HEK293 (cell line): Measurements from ENCODE around the gene GCLM.

Source experiments
- CTCF ChIA-PET: fragments of 350-600 bp; formaldehyde crosslinking; extraction: SDS; loops from one replicate; lab custom pipeline; 2021; ENCODE audit warnings: antibody characterized with exemption; lab: Yijun Ruan, JAX
- POLR2A ChIA-PET: fragments of 300-600 bp; formaldehyde crosslinking; extraction: SDS; loops from one replicate; lab custom pipeline; 2020; ENCODE audit warnings: antibody characterized with exemption, inconsistent platforms; lab: Yijun Ruan, JAX
- H3K27ac ChIP-seq: fragments of 200-500 bp; sonication (Bioruptor generic); 2 replicates; pipeline ENCODE4 v1.5.1; 2014; ENCODE audit warnings: low read depth, low read length, control low read depth, inconsistent platforms; ENCODE audit errors: extremely low read depth
- H3K36me3 ChIP-seq, 2 experiments: fragments of 200-500 bp in 1 of 2; sonication (Bioruptor generic) in 1 of 2; 1 replicate in 1 of 2; 2 replicates in 1 of 2; pipeline ENCODE4 v1.5.1; 2014 to 2017; ENCODE audit warnings: inconsistent platforms in 2 of 2, low read length in 2 of 2; ENCODE audit not compliant: control insufficient read depth in 2 of 2, insufficient read depth in 1 of 2
- H3K4me1 ChIP-seq: fragments of 200-500 bp; sonication (Bioruptor generic); 2 replicates; pipeline ENCODE4 v1.5.1; 2014; ENCODE audit warnings: mild to moderate bottlenecking, low read length, inconsistent platforms; ENCODE audit not compliant: control insufficient read depth, insufficient read depth
- H3K4me3 ChIP-seq: 2 replicates; pipeline ENCODE4 v1.5.1; 2011; ENCODE audit warnings: low read depth, mild to moderate bottlenecking, control low read depth, low read length, moderate library complexity
- H3K9me3 ChIP-seq: fragments of 200-500 bp; sonication (Bioruptor generic); 2 replicates; pipeline ENCODE4 v1.5.1; 2014; ENCODE audit warnings: low read depth, low read length, inconsistent platforms; ENCODE audit not compliant: control insufficient read depth, insufficient read depth
- GLIS2 ChIP-seq: fragments of 450-650 bp; formaldehyde crosslinking; IDR thresholded peaks from 2 replicates; pipeline ENCODE4 v1.5.1; 2016; ENCODE audit warnings: missing biosample characterization, missing genetic modification characterization
- MYNN ChIP-seq: fragments of 450-650 bp; formaldehyde crosslinking; IDR thresholded peaks from 2 replicates; pipeline ENCODE4 v1.5.1; 2016; ENCODE audit warnings: missing biosample characterization, missing genetic modification characterization, borderline replicate concordance
- MZF1 ChIP-seq: fragments of 450-650 bp; formaldehyde crosslinking; IDR thresholded peaks from 2 replicates; pipeline ENCODE4 v1.5.1; 2017; ENCODE audit warnings: missing biosample characterization, missing genetic modification characterization, borderline replicate concordance
- SCRT1 ChIP-seq: fragments of 450-650 bp; formaldehyde crosslinking; IDR thresholded peaks from 2 replicates; pipeline ENCODE4 v1.5.1; 2016; ENCODE audit warnings: missing biosample characterization, missing genetic modification characterization, borderline replicate concordance
- TRIM28 ChIP-seq: IDR thresholded peaks from 2 replicates; pipeline ENCODE4 v1.6.1; 2011; ENCODE audit warnings: low read length, control low read depth, borderline replicate concordance
- WT1 ChIP-seq: fragments of 450-650 bp; formaldehyde crosslinking; IDR thresholded peaks from 2 replicates; pipeline ENCODE4 v1.5.1; 2016; ENCODE audit warnings: missing biosample characterization, missing genetic modification characterization
- ZBTB20 ChIP-seq: fragments of 450-650 bp; formaldehyde crosslinking; IDR thresholded peaks from 2 replicates; pipeline ENCODE4 v1.5.1; 2016; ENCODE audit warnings: missing biosample characterization, missing genetic modification characterization
- ZNF121 ChIP-seq: fragments of 450-650 bp; formaldehyde crosslinking; IDR thresholded peaks from 2 replicates; pipeline ENCODE4 v1.5.1; 2016; ENCODE audit warnings: missing biosample characterization, missing genetic modification characterization
- ZNF175 ChIP-seq: fragments of 450-650 bp; formaldehyde crosslinking; IDR thresholded peaks from 2 replicates; pipeline ENCODE4 v1.5.1; 2016; ENCODE audit warnings: missing biosample characterization, missing genetic modification characterization
- ZNF202 ChIP-seq: fragments of 450-650 bp; formaldehyde crosslinking; IDR thresholded peaks from 2 replicates; pipeline ENCODE4 v1.5.1; 2016; ENCODE audit warnings: missing biosample characterization, missing genetic modification characterization, borderline replicate concordance
- ZNF311 ChIP-seq: fragments of 450-650 bp; formaldehyde crosslinking; IDR thresholded peaks from 2 replicates; pipeline ENCODE4 v1.5.1; 2017; ENCODE audit warnings: missing biosample characterization, missing genetic modification characterization, borderline replicate concordance
- ZNF335 ChIP-seq: fragments of 450-650 bp; formaldehyde crosslinking; conservative IDR thresholded peaks from 2 replicates; pipeline ENCODE4 v1.5.1; 2016; ENCODE audit warnings: missing biosample characterization, missing genetic modification characterization
- ZNF366 ChIP-seq: fragments of 450-650 bp; formaldehyde crosslinking; conservative IDR thresholded peaks from 2 replicates; pipeline ENCODE4 v1.5.1; 2016; ENCODE audit warnings: missing biosample characterization, missing genetic modification characterization
- ZNF404 ChIP-seq: fragments of 450-650 bp; formaldehyde crosslinking; IDR thresholded peaks from 2 replicates; pipeline ENCODE4 v1.5.1; 2017; ENCODE audit warnings: missing biosample characterization, missing genetic modification characterization
- ZNF488 ChIP-seq: fragments of 450-650 bp; formaldehyde crosslinking; IDR thresholded peaks from 2 replicates; pipeline ENCODE4 v1.5.1; 2016; ENCODE audit warnings: missing biosample characterization, missing genetic modification characterization
- ZNF544 ChIP-seq: fragments of 450-650 bp; formaldehyde crosslinking; IDR thresholded peaks from 2 replicates; pipeline ENCODE4 v1.5.0; 2017; ENCODE audit warnings: missing biosample characterization, missing genetic modification characterization
- ZNF558 ChIP-seq: fragments of 450-650 bp; formaldehyde crosslinking; IDR thresholded peaks from 2 replicates; pipeline ENCODE4 v1.5.1; 2016; ENCODE audit warnings: missing biosample characterization, missing genetic modification characterization
- ZNF621 ChIP-seq: fragments of 450-650 bp; formaldehyde crosslinking; IDR thresholded peaks from 2 replicates; pipeline ENCODE4 v1.5.1; 2017; ENCODE audit warnings: missing biosample characterization, missing genetic modification characterization
- ZNF626 ChIP-seq: fragments of 450-650 bp; sonication (Bioruptor Pico); formaldehyde crosslinking; IDR thresholded peaks from 2 replicates; pipeline ENCODE4 v1.5.1; 2018; ENCODE audit warnings: missing biosample characterization, missing genetic modification characterization, inconsistent platforms
- ZNF629 ChIP-seq: fragments of 450-650 bp; formaldehyde crosslinking; IDR thresholded peaks from 2 replicates; pipeline ENCODE4 v1.5.1; 2017; ENCODE audit warnings: missing biosample characterization, missing genetic modification characterization
- ZNF664 ChIP-seq: fragments of 450-650 bp; formaldehyde crosslinking; IDR thresholded peaks from 2 replicates; pipeline ENCODE4 v1.5.1; 2016; ENCODE audit warnings: missing biosample characterization, missing genetic modification characterization
- ZNF777 ChIP-seq: fragments of 450-650 bp; formaldehyde crosslinking; IDR thresholded peaks from 2 replicates; pipeline ENCODE4 v1.5.1; 2017; ENCODE audit warnings: missing biosample characterization, missing genetic modification characterization, borderline replicate concordance
- ZNF837 ChIP-seq: fragments of 450-650 bp; formaldehyde crosslinking; IDR thresholded peaks from 2 replicates; pipeline ENCODE4 v1.5.1; 2016; ENCODE audit warnings: missing biosample characterization, missing genetic modification characterization
- ZSCAN4 ChIP-seq: fragments of 450-650 bp; formaldehyde crosslinking; IDR thresholded peaks from 2 replicates; pipeline ENCODE4 v1.5.1; 2017; ENCODE audit warnings: missing biosample characterization, missing genetic modification characterization
- ZXDB ChIP-seq: fragments of 450-650 bp; formaldehyde crosslinking; IDR thresholded peaks from 2 replicates; pipeline ENCODE4 v1.5.1; 2016; ENCODE audit warnings: missing biosample characterization, missing genetic modification characterization
- TF ChIP-seq, protein P1 (sequence below): fragments of 450-650 bp; formaldehyde crosslinking; IDR thresholded peaks from 2 replicates; pipeline ENCODE4 v1.5.1; 2016; ENCODE audit warnings: missing biosample characterization, missing genetic modification characterization
- TF ChIP-seq, protein P2 (sequence below): fragments of 450-650 bp; formaldehyde crosslinking; IDR thresholded peaks from 2 replicates; pipeline ENCODE4 v1.5.1; 2016; ENCODE audit warnings: missing biosample characterization, missing genetic modification characterization

Gene GCLM

GRCh38 chr1:93880731-93881130 lies 28.5 kb downstream of the GCLM start (continued):
- TF ChIP-seq, protein P1, sequence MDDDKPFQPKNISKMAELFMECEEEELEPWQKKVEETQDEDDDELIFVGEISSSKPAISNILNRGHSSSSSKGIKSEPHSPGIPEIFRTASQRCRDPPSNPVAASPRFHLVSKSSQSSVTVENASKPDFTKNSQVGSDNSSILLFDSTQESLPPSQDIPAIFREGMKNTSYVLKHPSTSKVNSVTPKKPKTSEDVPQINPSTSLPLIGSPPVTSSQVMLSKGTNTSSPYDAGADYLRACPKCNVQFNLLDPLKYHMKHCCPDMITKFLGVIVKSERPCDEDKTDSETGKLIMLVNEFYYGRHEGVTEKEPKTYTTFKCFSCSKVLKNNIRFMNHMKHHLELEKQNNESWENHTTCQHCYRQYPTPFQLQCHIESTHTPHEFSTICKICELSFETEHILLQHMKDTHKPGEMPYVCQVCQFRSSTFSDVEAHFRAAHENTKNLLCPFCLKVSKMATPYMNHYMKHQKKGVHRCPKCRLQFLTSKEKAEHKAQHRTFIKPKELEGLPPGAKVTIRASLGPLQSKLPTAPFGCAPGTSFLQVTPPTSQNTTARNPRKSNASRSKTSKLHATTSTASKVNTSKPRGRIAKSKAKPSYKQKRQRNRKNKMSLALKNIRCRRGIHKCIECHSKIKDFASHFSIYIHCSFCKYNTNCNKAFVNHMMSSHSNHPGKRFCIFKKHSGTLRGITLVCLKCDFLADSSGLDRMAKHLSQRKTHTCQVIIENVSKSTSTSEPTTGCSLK (tag by site-specific recombination), result no peak
- TF ChIP-seq, protein P2, sequence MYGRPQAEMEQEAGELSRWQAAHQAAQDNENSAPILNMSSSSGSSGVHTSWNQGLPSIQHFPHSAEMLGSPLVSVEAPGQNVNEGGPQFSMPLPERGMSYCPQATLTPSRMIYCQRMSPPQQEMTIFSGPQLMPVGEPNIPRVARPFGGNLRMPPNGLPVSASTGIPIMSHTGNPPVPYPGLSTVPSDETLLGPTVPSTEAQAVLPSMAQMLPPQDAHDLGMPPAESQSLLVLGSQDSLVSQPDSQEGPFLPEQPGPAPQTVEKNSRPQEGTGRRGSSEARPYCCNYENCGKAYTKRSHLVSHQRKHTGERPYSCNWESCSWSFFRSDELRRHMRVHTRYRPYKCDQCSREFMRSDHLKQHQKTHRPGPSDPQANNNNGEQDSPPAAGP (tag by site-specific recombination), result no peak
- no peak for TF ChIP-seq ZNF311 (tag by site-specific recombination)
- TF ChIP-seq ZNF404 (tag by site-specific recombination), result no peak
- TF ChIP-seq ZNF777 (tag by site-specific recombination), result no peak
- no peak for TF ChIP-seq ZNF837 (tag by site-specific recombination)
- 0 out of 2 replicates have a peak, but pooled peaks have one; percentile 10 for TF ChIP-seq ZNF366 (tag by site-specific recombination)
- TF ChIP-seq MZF1 (tag by site-specific recombination), result no peak
- no peak for TF ChIP-seq MYNN (tag by site-specific recombination)
- no peak for TF ChIP-seq ZNF175 (tag by site-specific recombination)
- no peak for TF ChIP-seq ZNF621
- TF ChIP-seq, all 188 proteins: peak for 3

DNA sequence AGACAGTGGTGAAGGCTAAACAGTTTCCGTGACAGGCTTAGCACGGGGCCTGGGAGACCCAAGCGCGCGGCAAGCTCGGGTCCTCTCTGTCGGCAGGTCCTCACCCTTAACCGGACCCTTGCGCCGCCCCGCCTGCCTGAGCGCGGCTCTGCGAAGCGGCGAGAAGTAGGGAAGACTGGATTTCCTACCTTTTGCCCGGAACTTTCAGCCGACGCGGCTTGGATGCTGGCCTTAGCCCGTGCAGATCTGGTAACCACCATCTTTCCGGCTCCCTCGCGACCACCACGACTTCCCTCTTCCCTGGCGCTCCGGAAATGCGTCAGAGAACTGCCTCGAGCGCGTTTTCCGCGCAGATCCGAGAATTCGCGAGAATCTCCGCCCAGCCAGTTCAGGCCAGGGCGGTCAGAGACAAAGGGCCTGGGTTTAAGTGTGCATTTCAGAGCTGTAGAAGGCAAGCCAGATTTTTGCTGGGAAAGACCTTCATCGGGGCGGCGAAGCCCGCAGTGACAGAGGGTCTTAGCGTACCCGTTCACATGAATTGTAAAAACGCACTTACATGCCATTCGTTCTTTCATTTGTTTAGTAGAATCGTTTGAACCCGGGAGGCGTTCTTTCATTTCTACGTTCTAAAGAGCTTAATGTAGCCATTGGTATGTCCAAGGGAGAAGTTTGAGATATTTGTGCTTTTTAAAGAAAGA lies 30.2 kb downstream of the GCLM start, which contains the start of gene DNTTIP2:
DNTTIP2 (minus strand) TSS at position 318 of the 698 bp plus-strand sequence; CDS start at position 260, 58 bp downstream.
- H3K4me1 ChIP-seq, result peaks cover 6% of the 10 kb centered on the region
- H3K9me3 ChIP-seq, result no peaks in the 10 kb centered on the region
- H3K27ac ChIP-seq, result peak within 1 kb of the TSS; percentile 58
- POLR2A ChIA-PET, result interaction anchor here (0.6 to 1.8 kb wide), 8 partner anchors 16 to 431 kb away, joined by 3 to 8 read pairs (median 4); partner anchors contain the start of genes FNBP1L and GCLM
- peak within 1 kb of the TSS; percentile 77 for H3K4me3 ChIP-seq
- CTCF ChIA-PET, result interaction anchor here (0.7 to 1.0 kb wide), 3 partner anchors 30 to 458 kb away, joined by 3 to 4 read pairs (median 3); partner anchors contain the start of gene GCLM
- H3K36me3 ChIP-seq, result peaks cover 21 to 41% of the 10 kb centered on the region in 2 experiments
- TF ChIP-seq ZXDB (tag by site-specific recombination) (peak; percentile 92), GLIS2 (tag by site-specific recombination) (0 out of 2 replicates have a peak, but pooled peaks have one; percentile 1), ZNF664 (tag by site-specific recombination) (no peak; the same call in 1 of the 2 replicates), ZNF558 (tag by site-specific recombination) (no peak), ZSCAN4 (no peak), ZNF629 (tag by site-specific recombination) (peak; percentile 97), ZBTB20 (peak; percentile 70; the same call in 1 of the 2 replicates), TRIM28 (peak; percentile 66; the same call in 1 of the 2 replicates), ZNF335 (tag by site-specific recombination) (peak; percentile 100), SCRT1 (tag by site-specific recombination) (no peak), ZNF202 (tag by site-specific recombination) (no peak), ZNF626 (no peak), ZNF121 (tag by site-specific recombination) (no peak; the same call in 1 of the 2 replicates), WT1 (tag by site-specific recombination) (peak; percentile 6; the same call in 1 of the 2 replicates), ZNF488 (tag by site-specific recombination) (no peak), ZNF544 (no peak)
